PFSK-1 (cell line): Measurements from ENCODE around the gene FANK1.

Experiments used
- FOXP2 ChIP-seq: optimal IDR thresholded peaks from 2 replicates; pipeline ENCODE3; 2011; ENCODE audit warnings: borderline replicate concordance, control low read depth, inconsistent platforms; ENCODE audit not compliant: insufficient read depth; ENCODE audit errors: extremely low read length, extremely low read depth
- POLR2AphosphoS5 ChIP-seq: IDR thresholded peaks from 2 replicates; pipeline ENCODE4 v1.6.1; 2012; ENCODE audit warnings: low read depth, mild to moderate bottlenecking, control low read depth, low read length, moderate library complexity
- REST ChIP-seq, 2 experiments: IDR thresholded peaks; 2 replicates each; pipeline versions ENCODE4 v1.6.1 to v1.8.0; 2011 to 2012; ENCODE audit warnings: low read depth in 2 of 2, low read length in 2 of 2, control low read depth in 1 of 2, inconsistent platforms in 1 of 2, mild to moderate bottlenecking in 1 of 2, moderate library complexity in 1 of 2; ENCODE audit not compliant: insufficient read depth in 1 of 2
- SIN3A ChIP-seq: IDR thresholded peaks from 2 replicates; pipeline ENCODE4 v1.6.1; 2012; ENCODE audit warnings: mild to moderate bottlenecking, low read length, moderate library complexity, borderline replicate concordance; ENCODE audit not compliant: insufficient read depth
- TAF1 ChIP-seq: IDR thresholded peaks from 2 replicates; pipeline ENCODE4 v1.6.1; 2012; ENCODE audit warnings: low read length, control low read depth, borderline replicate concordance; ENCODE audit not compliant: insufficient read depth

The FANK1 gene

GRCh38 chr10:126004752-126005151 is 108.4 kb downstream of the FANK1 start:
- TF ChIP-seq POLR2AphosphoS5 = no peak
- TF ChIP-seq SIN3A = no peak
- TF ChIP-seq FOXP2 = no peak
- TF ChIP-seq REST (IDR thresholded peaks at IDR 0.05; ENCODE audit: insufficient read depth in 1 of 2, low read depth in 2 of 2, low read length in 2 of 2) = no peak
- no peak for TF ChIP-seq TAF1

GRCh38 chr10:126006264-126006663 is 109.9 kb downstream of the FANK1 start:
- TF ChIP-seq POLR2AphosphoS5 = no peak
- TF ChIP-seq TAF1 = no peak
- TF ChIP-seq SIN3A = no peak
- no peak for TF ChIP-seq REST (IDR thresholded peaks at IDR 0.05; ENCODE audit: insufficient read depth in 1 of 2, low read depth in 2 of 2, low read length in 2 of 2)
- TF ChIP-seq FOXP2 = no peak

- TF ChIP-seq SIN3A (no peak), POLR2AphosphoS5 (no peak), TAF1 (no peak), REST (IDR thresholded peaks at IDR 0.05; ENCODE audit: insufficient read depth in 1 of 2, low read depth in 2 of 2, low read length in 2 of 2) (no peak), FOXP2 (no peak)
These were observed 110.5 kb downstream of the FANK1 start for GRCh38 chr10:126006906-126007305.

- TF ChIP-seq SIN3A (no peak), FOXP2 (no peak), POLR2AphosphoS5 (no peak), REST (IDR thresholded peaks at IDR 0.05; ENCODE audit: insufficient read depth in 1 of 2, low read depth in 2 of 2, low read length in 2 of 2) (no peak), TAF1 (no peak)
These were observed 113.3 kb downstream of the FANK1 start for GRCh38 chr10:126009650-126010049.

GRCh38 chr10:126011995-126012394 is 115.6 kb downstream of the FANK1 start:
- no peak for TF ChIP-seq SIN3A
- no peak for TF ChIP-seq TAF1
- no peak for TF ChIP-seq FOXP2
- TF ChIP-seq POLR2AphosphoS5 = no peak
- no peak for TF ChIP-seq REST (IDR thresholded peaks at IDR 0.05; ENCODE audit: insufficient read depth in 1 of 2, low read depth in 2 of 2, low read length in 2 of 2)
